NCI-H2196 (cell line): ENCODE data around the gene CHKA.
"Not testable (repeated sequence)": the region's sequence is repeated elsewhere in the genome, so short reads cannot be mapped to it uniquely, and the experiment has no call there.

Experiments used
- DNase-seq: peaks from one replicate; lab custom pipeline; 2025; ENCODE audit not compliant: unreplicated experiment; lab: John Stamatoyannopoulos, UW

The CHKA gene

DNA sequence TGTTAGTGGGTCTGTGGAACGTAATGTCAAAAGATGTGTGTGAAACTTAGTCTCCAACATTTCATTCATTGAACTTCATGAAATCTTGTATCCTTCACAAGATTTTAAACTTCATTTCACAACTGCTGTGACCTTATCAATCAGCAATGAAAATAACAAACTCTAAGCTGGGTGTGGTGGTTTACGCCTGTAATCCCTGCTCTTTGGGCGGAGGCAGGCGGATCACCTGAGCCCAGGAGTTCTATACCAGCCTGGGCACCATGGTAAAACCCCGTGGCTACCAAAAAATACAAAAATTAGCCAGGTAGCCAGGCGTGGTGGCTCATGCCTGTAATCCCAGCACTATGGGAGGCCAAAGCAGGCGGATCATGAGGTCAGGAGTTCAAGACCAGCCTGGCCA lies 5.1 kb downstream of the CHKA start:
- DNase-seq = no peak

- no peak for DNase-seq
These were observed 5.9 kb downstream of the CHKA start for GRCh38 chr11:68115285-68115684.

- DNase-seq = no peak
These were observed 7.2 kb downstream of the CHKA start for GRCh38 chr11:68113986-68114385.

- DNase-seq = no peak
These were observed 13.5 kb downstream of the CHKA start for GRCh38 chr11:68107689-68108088.

DNA sequence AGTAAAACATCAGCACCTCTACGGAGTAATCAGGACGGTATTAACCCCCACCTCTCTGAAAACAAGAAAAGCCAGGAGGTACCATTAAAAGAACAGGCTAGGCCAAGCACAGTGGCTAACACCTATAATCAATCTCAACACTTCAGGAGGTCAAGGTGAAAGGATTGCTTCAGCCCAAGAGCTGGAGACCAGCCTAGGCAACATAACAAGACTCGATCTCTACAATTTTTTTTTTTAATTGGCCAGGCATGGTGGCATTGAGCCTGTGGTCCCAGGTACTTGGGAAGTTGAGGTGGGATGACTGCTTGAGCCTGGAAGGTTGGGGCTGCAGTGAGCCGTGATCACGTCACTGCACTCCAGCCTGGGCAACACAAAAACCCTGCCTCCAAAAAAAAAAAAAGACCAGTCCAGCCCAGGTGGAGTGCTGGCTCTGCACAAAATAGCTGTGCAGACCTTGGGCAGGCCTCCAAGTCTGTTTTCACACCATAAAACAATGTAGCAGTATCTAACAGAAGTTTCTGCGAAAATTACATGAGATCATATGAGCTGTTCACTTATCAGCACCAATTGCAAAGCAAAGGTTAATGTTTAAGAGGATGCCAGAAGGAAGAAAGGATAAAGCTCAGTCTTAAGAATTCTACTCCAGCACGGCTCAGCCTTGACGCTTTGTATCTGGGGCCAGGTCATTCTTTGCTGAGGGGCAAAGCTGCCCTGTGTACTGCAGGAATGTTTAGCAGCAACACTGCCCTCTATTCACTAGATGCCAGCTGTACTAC lies 14.8 kb downstream of the CHKA start:
- DNase-seq = no peak

GRCh38 chr11:68099474-68100405 lies 21.4 kb downstream of the CHKA start:
- peak; percentile 89 for DNase-seq

DNA sequence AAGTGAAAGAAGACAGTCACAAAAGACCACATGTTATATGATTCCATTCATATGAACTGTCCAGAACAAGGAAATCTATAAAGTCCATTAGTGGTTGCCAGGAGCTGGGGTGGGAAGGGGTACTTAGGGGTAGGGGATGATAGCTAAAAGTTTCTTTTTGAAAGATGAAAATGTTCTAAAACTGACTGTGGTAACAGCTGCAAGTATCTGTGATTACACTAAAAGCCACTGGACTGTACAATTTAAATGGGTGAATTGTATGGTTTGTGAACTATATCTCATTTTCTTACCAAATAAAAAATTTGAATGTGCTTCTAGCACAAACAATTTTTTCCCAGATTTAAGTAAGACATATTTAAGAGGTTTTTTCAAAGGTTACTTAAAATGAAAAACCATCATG lies 22.1 kb downstream of the CHKA start:
- DNase-seq = no peak

DNA sequence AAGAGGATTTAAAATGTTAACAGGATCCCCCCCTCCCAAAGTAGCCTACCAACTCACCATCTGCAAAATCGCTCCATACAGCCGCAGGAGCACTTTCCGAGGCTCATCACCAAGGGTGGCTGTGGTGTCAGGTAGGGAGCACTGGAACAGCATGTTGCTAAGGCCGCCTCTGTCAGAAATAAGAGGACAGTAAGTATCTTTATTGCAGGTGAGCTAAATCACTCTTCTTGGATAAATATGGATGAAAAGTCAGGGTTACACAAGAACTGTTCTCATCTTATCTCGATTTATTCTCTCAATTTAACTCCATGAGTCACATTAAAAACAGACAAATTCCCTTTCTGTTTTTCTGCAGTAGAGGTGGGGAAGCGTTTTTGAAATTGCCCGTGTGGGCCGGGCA lies 24.2 kb downstream of the CHKA start:
- no peak for DNase-seq

GRCh38 chr11:68093565-68093964 lies 27.6 kb downstream of the CHKA start:
- DNase-seq = no peak

GRCh38 chr11:68092946-68093345 lies 28.2 kb downstream of the CHKA start:
- not testable (repeated sequence) for DNase-seq

GRCh38 chr11:68092411-68092810 lies 28.8 kb downstream of the CHKA start:
- DNase-seq = no peak

DNA sequence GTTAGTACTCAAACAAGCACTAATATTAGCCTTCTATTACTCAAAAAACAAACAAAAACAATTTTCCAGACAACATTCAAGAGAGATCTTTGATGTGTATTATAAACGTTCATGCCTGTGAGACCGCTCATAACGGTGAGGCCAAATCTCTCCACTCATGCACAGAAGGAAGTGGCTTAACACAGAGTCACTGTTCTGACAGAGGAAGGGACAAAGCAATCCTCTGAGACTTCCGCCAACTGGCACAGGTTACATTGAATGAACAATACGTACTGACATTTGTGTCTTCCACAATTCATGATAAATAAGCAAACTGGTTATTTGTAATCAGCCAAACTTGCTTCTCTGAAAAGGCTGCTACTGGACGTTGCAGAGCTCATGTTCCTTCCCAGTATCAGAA lies 30.5 kb downstream of the CHKA start:
- DNase-seq = no peak

DNA sequence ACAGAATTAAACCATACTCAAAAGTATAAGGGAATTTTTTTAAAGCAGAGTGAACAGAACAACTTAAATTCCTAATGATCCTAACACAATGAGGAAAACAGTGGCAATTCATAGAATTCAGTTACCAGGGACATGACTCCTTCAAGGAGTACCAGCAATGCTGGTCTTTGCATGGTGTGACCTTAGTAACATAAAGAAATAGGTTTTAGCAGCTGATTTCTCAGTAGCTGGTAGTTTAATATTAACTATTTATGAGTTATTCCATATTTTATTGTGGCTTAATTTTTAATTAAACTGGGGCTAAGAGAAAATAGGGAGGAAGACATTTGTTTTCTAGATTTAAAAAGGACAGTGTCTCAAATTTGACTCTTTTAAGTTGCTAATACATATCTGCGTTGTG lies 30.9 kb downstream of the CHKA start:
- DNase-seq = no peak

GRCh38 chr11:68089679-68090078 lies 31.5 kb downstream of the CHKA start:
- no peak for DNase-seq

GRCh38 chr11:68083517-68083916 lies 37.7 kb downstream of the CHKA start:
- DNase-seq = no peak

- DNase-seq = no peak
These were observed 38.7 kb downstream of the CHKA start for GRCh38 chr11:68082481-68082880.

GRCh38 chr11:68081691-68082090 lies 39.5 kb downstream of the CHKA start:
- no peak for DNase-seq

- no peak for DNase-seq
These were observed 40.3 kb downstream of the CHKA start for GRCh38 chr11:68080860-68081259.

GRCh38 chr11:68077617-68078582 lies 43.3 kb downstream of the CHKA start:
- no peak for DNase-seq

DNA sequence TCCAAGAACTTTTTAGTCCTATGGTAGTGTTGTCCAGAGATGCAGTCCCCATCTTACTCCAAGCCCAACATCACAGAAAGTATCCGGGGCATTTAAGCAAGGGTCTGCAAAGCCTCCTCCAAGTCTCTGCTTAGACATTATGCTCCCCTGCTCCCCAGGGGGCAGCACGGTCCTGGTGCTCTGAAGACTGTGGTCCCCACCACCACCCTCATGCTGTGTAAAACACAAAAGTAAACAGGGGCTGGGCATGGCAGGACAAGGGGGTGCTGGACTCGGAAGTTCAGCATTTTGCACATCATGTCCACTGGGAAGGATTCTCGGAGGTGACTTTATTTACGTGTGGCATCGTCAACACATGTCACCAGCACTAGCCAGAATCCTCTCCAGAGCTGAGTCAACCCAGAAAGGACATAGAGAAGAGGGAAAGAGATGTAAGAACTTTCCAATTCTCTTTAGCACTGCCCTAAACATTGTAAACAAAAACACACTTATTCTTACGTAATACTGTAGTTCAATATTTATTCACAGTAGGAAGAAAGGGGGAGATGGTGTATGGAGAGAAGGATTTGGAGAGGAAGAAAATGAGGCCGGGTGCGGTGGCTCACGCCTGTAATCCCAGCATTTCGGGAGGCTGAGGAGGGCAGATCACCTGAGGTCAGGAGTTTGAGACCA lies 44.7 kb downstream of the CHKA start:
- DNase-seq = no peak
